H1 (cell line): Measurements from ENCODE around the gene SPATS2L. TPM values are rescaled to one million over a fixed set of nuclear protein-coding genes. Genes with fewer than 3 reads are reported as not detected.

Experiments
- YY1 ChIP-seq: IDR thresholded peaks from 2 replicates; pipeline ENCODE4 v1.6.1; 2011; ENCODE audit warnings: low read depth, mild to moderate bottlenecking, low read length
- polyA plus RNA-seq, 7 experiments: library from polyadenylated mRNA; depleted of rRNA in 3 of 7; stranded (reverse) in 5 of 7; unstranded in 2 of 7; fragments of >200 nt in 5 of 7; fragments of 200-250 nt in 2 of 7; gene quantifications; 1 replicate in 5 of 7; 2 replicates in 1 of 7; 4 replicates in 1 of 7; pipeline versions ENCODE4 v1.2.1 to v1.2.3, GENCODE V29; 2011 to 2013; ENCODE audit warnings: missing spikeins in 2 of 7, mixed read lengths in 2 of 7
- total RNA-seq: library from RNA; stranded (reverse); fragmentation: NEBNext Ultra II Directional; extraction: Animal tissue kit (Norgen Biotek cat#: 25700); gene quantifications from 2 replicates; pipeline ENCODE4 v1.2.1, GENCODE V29; 2021

Gene SPATS2L
- total and polyA plus RNA-seq, 2 of the 8 experiments (the other 6 are each of a cell fraction or from before 2014, with no cell fraction given) = 67.3 to 189 TPM

DNA sequence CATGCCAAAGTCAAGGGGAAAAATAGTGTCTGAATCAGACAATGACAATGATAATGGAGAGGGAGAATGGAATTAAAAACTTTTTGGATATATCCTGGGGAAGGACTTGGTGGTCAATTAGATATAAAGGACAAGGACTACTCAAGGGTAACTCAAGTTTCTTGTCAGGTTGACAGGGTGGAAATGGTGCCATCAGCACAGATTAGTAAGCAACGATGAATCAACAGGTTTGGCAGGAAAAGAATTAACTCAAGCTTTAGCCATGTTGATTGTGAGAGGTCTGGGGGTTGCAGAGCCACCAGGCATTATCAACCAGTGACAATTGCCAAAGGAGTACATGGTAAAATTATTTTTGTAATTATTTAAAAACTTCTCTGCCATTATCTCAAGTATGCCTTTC is 35.8 kb upstream of the SPATS2L start (continued):
- no peak for TF ChIP-seq YY1
- TF ChIP-seq, all 59 proteins: peak for 0
